GM12875 (cell line): ENCODE measurements around the gene CREB3L2.
"Not testable (repeated sequence)": the region's sequence is repeated elsewhere in the genome, so short reads cannot be mapped to it uniquely, and the experiment has no call there.

ENCODE experiments used
- H3K4me3 ChIP-seq: one replicate; pipeline ENCODE4 v1.5.1; 2011; ENCODE audit warnings: low read depth, low read length, control low read depth
- TF ChIP-seq, protein P1 (sequence below): IDR thresholded peaks from 2 replicates; pipeline ENCODE4 v1.5.1; 2011; ENCODE audit warnings: low read depth, mild to moderate bottlenecking, control low read depth, inconsistent platforms, low read length, moderate library complexity, borderline replicate concordance; ENCODE audit not compliant: insufficient read depth

The CREB3L2 gene, protein sequence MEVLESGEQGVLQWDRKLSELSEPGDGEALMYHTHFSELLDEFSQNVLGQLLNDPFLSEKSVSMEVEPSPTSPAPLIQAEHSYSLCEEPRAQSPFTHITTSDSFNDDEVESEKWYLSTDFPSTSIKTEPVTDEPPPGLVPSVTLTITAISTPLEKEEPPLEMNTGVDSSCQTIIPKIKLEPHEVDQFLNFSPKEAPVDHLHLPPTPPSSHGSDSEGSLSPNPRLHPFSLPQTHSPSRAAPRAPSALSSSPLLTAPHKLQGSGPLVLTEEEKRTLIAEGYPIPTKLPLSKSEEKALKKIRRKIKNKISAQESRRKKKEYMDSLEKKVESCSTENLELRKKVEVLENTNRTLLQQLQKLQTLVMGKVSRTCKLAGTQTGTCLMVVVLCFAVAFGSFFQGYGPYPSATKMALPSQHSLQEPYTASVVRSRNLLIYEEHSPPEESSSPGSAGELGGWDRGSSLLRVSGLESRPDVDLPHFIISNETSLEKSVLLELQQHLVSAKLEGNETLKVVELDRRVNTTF

DNA sequence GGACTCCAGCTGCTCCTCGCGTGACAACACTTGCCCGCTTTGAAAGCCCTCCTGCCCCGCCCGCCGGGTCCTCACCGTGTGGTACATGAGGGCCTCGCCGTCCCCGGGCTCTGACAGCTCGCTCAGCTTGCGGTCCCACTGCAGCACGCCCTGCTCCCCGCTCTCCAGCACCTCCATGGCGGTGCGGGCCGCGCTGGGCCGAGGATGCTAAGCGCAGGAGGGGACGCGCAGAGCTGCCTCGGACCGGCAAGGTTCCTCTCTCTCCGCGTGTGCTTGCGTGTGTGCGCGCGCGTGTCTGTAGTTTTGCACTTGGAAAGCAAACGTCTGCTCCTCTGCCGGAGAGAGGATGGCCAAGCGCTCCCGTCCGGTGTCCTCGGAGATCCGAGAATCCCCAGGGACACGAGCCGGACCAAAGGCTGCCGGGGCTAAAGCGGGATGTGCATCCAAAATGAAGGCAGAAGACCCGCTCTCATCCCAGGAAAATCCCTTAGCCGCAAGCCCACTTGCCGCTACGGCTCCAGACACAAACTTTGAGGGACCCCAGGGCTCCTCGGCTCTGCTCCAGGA lies at the start of gene CREB3L2:
Gene CREB3L2 (minus strand): TSS at position 558 of the 567 bp plus-strand sequence. CDS start 381 bp downstream, at position 177.
- TF ChIP-seq, protein P1, sequence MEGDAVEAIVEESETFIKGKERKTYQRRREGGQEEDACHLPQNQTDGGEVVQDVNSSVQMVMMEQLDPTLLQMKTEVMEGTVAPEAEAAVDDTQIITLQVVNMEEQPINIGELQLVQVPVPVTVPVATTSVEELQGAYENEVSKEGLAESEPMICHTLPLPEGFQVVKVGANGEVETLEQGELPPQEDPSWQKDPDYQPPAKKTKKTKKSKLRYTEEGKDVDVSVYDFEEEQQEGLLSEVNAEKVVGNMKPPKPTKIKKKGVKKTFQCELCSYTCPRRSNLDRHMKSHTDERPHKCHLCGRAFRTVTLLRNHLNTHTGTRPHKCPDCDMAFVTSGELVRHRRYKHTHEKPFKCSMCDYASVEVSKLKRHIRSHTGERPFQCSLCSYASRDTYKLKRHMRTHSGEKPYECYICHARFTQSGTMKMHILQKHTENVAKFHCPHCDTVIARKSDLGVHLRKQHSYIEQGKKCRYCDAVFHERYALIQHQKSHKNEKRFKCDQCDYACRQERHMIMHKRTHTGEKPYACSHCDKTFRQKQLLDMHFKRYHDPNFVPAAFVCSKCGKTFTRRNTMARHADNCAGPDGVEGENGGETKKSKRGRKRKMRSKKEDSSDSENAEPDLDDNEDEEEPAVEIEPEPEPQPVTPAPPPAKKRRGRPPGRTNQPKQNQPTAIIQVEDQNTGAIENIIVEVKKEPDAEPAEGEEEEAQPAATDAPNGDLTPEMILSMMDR = no peak

GRCh38 chr7:138049505-138050116 lies 47.7 kb upstream of the CREB3L2 start:
- TF ChIP-seq, protein P1 = no peak
- H3K4me3 ChIP-seq = no peak overlapping the region

More for the DNA sequence above, at the start of gene CREB3L2:
- peak within 1 kb of the TSS; percentile 76 for H3K4me3 ChIP-seq

DNA sequence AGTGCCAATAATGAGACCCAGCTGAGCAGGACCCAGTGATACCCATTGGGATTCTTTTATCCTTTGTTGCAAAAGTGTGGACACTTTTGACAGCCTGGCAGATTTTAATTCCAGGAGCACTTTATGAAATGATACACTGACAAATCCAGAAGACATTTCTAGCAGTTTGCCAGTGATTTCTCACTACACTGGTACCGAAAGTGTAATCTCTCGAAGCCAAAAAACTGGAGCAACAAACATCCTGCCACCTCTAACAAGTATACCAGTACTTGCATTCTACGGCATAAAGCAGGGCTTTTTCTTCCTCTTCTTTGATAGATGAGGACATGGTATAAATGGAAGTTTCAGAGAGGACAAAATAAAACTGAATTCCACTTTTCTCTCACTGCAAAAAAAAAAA lies 46.0 kb upstream of the CREB3L2 start:
- TF ChIP-seq, protein P1 = no peak

DNA sequence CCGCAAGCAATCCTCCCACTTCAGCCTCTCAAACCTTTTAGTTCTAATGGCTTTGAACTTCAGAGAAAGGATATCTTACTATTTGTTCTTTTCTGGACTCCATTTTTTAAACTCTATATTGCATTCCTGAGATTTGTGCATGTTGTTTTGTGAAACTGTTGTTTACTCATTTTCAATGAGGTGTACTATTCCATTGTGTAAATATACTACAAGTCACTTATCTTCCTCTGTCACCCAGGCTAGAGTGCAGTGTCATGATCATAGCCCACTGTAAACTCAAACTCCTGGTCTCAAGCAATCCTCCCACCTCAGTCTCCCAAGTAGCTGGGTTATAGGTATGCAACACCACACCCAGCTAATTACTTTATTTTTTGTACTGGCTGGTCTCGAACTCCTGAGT lies 43.0 kb upstream of the CREB3L2 start:
- TF ChIP-seq, protein P1 = no peak
- H3K4me3 ChIP-seq = no peak overlapping the region

More for the DNA sequence above, 46.0 kb upstream of the CREB3L2 start:
- no peak overlapping the region for H3K4me3 ChIP-seq

- not testable (repeated sequence) for H3K4me3 ChIP-seq
These were observed 38.2 kb upstream of the CREB3L2 start for GRCh38 chr7:138040063-138040462.

- no peak overlapping the region for H3K4me3 ChIP-seq
- TF ChIP-seq, protein P1 = no peak
These were observed 34.2 kb upstream of the CREB3L2 start for GRCh38 chr7:138036135-138036534.

- no peak overlapping the region for H3K4me3 ChIP-seq
- TF ChIP-seq, protein P1 = no peak
These were observed 31.4 kb upstream of the CREB3L2 start for GRCh38 chr7:138033241-138033640.
